ENCODE data around the gene CNNM1.

Gene CNNM1

DNA sequence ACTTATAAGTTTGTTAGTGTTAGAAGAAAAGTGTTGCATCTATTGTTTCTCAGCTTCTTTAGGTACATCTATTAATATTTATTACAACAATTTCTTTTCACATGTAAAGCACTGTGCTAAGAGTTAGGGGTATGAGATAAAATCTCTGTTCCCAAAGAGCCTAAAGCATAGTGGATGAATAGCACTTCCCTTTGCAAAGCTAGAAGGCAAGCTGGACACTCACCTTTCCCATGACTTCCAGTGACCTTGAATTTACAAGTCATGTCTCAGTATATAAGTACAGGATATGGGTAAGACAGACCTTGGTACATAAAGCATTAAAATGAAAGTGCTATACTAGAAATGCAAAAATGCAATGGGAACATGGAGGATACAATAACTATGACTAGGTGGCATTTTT, 8.7 kb downstream of the CNNM1 start:
- DNase-seq, result no peak

DNA sequence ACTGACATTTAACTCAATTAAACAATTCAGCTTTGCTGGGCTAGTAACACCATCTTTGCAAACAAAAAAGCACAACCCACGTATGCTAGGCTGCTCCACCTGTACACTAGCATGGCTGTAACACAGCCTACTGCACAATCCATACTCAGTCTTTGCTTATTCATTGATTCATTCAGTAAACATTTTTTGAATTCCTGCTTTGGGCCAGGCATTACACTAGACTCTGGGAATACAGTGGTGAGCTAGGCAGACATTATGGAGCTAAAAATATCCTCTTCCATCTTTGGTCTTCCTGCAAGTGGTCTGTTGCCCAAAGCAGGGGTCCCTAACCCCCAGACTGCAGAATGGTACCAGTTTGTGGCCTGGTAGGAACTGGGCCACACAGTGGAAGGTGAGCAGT, 9.9 kb downstream of the CNNM1 start:
- DNase-seq, result no peak

DNA sequence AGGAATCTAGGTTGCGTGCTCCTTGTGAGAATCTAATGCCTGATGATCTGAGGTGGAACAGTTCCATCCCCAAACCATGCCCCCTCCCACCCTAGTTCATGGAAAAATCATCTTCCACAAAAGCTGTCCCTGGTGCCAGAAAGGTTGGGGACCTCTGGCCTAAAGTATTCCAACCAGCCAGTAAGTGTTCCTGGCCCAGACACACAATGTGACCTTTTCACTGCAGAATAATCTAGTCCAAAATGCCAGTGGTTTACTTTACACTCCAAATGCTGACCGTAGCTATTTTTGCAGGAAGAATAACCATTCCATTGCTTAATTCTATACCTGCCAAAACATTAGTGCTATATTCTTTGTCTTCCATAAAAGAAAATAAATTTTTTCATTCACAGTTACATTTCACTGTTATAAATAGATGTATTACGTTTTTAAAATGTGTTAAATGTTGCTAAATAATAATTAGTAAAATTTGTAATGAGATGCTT, 10.4 kb downstream of the CNNM1 start:
- DNase-seq, result no peak

DNA sequence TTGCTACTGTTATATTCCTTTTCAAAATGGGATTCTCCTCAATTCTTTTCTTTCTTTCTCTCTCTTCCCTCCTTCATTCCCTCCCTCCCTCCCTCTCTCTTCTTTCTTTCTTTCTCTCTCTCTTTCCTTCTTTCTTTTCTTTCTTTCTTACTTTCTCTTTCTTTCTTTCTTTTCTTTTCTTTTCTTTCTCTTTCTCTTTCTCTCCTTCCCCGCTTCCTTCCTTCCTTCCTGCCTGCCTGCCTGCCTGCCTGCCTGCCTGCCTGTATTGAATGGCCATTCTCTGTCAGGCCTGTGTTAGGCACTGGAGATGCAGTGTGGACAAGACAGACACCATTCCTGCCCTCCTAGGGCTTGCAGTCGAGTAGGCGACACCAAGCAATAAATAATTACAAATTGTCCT, 11.5 kb downstream of the CNNM1 start:
- DNase-seq, result no peak

DNA sequence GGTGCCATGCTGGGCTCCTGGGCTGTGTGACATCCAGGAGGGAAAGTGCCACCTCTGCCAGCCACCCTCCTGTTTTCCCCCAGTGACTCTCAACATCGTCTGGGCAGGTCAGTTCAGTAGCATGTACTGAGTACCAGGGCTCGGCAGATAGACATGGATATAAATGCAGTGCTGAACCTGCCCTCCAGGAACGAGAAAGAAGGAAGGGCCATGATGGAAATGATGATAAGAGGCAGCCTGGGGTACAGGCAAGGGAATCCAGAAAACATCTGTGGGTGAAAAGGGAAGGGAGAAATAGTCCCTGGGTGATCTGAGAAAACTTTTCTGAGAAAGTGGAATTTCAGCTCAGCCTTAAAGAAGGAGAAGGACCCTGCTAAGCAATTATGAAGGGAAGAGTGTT, 12.1 kb downstream of the CNNM1 start:
- no peak for DNase-seq

DNA sequence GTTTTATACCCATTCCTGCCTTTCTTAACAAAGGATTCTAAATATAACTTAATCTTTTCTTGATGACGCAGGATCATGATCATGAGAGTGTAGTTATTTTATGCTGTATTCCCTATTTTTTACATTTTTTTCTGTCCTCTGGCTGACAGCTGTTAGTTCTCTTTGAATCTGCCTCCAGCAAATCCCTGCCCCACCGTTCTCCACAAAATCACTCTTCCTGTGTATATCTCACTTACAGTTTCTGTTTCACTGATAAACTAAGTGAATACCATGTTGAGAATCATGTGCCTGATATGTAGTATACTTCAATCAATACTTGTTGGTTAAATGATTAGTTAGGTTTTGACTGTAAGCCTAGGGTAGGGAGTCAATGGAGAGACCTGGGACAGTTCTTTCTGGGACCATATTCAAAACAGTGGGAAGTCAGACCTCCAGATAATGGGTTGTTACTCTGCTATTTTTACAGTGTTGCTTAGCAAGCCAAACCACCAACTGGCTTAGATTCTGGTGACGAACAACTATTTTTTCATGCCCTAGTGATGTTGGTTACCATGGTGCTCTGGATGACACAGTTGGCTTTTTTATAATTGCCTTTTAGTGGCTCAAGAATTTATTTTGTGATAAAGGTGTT, 12.8 kb downstream of the CNNM1 start:
- DNase-seq, result no peak

DNA sequence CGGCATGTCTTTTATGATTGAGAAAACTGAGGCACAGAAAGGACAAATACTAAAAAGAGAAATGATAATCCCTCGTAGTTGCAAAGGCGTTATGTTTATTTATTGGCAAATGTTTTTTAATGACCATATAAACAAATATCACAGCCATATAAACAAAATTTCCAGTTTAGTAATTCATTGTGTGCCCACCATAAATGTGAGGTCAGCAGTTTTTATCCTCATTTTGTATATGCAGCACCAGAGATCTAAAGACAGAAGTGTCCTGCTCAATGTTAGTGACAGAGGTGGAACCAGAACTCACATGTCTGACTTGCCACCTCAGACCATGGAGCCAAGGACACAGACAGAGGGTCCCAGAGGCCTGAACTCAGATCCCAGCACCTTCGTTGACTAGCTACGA, 14.1 kb downstream of the CNNM1 start:
- no peak for DNase-seq

DNA sequence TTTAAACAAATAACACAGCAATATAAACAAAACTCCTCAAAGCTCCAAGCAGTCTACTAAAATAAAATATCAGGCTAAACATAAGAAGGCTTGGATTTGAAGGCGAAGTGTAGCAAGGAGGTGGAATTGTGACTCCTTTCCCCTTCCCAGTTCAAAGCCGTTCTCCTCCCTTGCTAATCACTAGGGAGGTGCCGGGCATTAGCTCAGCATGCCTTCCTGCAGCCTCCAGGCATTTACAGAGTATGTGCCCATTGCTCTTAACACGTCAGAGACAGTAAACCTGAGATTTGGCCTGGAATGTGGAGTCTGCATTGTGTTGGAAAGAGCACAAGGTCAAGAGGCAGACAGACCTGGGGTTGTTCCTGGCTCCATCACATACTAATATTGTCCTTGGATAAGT, 15.6 kb downstream of the CNNM1 start:
- no peak for DNase-seq

DNA sequence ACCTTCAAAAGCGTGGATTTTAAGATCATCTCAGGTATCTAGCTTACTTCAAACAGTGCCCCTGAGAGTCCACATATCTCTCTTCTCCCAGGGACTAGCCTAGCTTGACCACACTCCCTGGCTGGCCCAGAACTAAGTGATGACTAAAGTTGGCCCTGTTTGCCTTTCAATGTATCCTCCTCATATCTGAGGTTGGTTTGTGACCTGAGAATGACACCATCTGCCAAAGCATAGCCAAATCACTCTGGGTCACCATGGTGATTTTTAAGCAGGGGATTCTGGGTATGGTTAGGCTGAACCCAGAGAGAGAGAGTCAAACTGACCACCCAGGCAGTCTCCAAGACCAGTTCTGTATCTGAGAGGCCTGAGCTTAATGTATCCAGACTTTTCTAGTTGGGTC, 16.2 kb downstream of the CNNM1 start:
- no peak for DNase-seq

DNA sequence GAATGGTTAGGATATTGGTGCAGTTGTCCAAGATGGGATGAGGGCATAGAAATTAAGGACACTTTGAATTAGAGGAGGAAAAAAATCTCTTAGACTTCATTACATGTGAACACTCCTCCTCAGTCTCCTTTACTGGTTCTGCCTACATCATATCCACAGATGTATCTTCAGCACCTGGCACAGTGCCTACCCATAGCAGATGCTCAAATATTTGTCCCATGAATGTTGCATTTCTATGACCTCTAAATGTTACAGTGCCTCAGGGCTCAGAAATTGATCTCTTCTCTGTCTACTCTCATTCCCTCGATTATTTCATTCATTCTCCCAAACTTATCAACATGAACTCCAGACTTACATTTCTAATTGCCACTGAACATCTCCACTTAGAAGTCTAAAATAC, 17.1 kb downstream of the CNNM1 start:
- DNase-seq, result no peak

DNA sequence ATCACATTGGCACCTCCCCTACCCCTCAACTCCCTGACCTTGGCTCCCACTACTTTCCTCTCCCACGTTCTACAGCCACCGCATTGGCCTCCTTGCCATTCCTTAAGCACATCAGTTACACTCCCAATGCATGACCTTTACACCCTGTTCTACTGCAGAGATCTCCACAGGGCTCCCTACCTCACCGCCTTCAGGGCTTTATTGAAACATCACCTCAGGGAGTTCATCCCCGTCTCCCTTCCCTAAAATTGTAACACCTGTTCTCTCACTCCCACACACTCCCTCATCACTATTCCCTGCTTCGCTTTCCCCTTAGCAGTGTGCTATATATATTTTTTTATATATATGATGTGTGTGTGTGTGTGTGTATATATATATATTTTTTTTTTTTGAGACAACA, 18.5 kb downstream of the CNNM1 start:
- no peak for DNase-seq

DNA sequence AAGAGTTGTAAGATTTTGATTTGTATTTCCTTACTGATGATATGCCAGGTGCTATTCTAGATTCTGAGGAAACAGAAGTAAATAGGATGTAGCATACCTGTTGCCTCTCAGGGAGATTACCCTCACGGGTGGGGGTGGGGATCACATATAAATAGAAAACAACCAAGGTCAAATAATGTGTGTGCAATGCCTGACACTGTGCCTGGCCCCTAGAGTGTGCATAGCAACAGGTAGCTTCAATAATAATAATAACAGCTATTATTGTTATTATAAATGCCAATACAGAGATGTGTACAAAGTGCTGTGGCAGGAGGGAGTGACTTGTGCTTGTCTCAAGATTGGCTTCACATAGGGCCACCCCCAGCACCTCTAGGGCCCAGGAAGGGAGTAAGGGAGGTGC, 24.0 kb downstream of the CNNM1 start:
- DNase-seq, result no peak

DNA sequence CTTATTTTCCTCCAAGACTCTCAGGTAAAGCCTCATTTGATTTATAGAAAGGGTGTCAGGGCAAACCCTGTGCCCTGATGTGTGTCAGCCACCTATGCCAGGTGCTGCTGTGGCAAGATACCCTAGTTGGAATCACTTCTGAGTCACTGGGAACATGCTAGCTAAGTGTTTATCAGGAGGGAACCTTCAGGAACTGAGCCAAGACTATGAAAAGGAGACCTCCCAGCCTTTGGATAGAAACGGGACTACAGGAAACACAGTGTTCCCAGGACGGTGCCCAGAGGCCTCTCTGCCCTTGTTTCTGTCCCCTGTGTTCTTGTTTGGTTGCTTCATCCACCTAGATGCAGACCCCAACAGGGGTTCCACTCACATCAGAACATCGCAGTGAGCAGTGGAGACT, 28.5 kb downstream of the CNNM1 start:
- DNase-seq, result no peak

DNA sequence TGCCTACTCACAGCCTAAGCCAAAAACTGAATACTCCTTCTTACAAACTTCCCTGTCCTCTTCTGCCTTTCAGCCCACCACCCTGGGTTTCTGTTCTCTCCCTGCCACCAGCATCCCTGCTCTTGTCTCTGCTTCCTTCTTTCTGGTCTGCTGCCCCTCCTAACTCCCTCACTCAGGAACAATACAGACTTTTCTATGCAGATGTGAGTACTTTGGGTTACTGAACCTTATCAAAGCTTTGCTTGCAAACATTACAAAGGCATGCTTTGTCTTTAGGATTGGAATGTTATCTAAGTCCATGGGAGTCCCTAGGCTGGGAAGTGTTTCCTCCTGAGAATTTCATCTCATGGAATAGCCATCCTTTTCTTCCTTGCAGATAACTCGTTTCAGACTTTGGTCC, 28.9 kb downstream of the CNNM1 start:
- DNase-seq, result no peak

DNA sequence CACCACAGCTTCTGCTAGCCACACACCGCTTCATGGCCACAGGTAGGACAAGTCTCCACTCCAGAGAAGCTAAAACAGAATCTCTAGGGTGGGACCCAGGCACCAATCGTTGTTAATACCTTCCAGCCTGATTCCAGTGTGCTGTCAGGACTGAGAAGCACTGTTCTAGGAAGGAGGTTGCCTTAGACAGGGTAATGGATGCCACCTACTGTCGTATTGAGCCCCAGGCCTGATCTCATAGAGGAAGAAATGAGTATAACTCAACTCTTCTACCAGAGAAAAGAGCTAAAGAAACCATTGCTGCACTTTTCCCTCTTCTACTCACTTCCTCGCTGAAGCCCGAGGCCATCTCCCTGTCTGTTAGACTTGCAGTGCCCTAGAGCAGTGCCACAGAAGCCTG, 31.8 kb downstream of the CNNM1 start:
- DNase-seq, result no peak

DNA sequence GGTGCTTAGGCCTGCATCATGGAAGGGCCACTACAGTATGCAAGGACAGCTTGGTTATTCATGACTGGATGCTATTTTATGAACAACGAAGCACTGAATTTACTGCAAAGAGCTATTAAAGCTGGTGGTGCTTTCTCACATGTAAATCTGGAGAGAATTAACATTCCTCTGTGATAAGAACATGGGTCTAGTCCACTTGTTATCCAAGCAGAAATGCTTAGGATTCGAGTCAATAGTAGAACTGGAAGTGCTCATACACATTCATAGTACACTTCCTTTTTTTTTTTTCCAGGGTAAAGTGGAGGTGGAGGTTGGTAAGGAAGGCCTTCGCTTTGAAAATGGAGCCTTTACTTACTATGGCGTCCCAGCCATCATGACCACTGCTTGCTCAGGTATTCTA, 35.0 kb downstream of the CNNM1 start:
- DNase-seq, result no peak

DNA sequence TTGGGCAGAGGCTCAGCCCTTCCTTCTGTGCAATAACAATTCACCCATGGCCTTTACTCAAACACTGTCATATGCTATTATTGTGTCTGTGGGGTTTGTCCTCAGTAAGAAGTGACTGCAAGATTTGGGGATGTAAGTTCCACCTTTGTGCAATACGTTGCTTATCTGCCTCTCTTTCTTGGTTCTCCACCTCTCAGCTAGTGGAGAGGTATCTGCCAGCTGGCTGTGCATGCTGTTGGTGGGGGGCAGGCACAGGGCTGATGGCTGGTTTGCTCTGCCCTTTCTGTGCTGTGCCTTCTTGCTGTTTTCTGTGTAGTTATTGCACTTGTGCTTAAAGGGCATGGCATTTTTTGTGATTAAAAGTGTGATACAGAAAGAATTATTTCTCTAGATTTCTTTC, 36.2 kb downstream of the CNNM1 start:
- no peak for DNase-seq

DNA sequence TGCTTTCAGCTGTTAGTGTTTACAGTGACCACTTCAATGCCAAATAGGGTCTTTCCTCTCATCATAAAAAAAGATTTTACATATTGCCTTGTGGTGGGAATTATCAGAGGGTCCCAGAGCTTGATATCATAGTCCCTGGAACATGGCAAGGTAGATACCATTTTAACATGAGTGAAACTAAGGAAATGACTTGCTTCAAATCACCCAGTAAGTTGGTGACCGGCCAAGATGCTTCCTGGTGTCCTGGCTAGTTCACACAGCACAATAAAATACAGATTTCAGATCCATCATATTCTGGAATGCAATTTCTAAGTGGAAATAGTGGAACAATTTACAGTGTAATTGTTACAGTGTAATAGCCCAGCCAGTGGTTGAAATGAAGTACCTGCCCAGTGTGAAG, 36.6 kb downstream of the CNNM1 start:
- no peak for DNase-seq

DNA sequence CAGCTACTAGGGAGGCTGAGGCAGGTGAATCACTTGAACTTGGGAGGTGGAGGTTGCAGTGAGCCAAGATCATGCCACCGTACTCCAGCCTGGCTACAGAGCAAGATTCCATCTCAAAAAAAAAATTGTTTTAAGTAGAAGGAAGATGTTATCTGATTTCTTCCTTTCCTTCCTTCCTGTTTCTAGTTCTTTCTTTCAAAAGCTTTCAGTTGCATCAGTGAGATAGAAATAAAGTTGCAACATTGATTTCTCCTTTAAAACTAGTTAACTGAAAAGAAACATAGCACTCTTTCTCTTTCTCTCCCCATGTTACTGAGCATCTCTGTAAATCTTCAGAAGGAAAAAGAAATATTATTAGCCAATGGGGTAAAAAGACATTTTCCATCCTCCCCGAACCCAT, 37.5 kb downstream of the CNNM1 start:
- DNase-seq, result no peak

DNA sequence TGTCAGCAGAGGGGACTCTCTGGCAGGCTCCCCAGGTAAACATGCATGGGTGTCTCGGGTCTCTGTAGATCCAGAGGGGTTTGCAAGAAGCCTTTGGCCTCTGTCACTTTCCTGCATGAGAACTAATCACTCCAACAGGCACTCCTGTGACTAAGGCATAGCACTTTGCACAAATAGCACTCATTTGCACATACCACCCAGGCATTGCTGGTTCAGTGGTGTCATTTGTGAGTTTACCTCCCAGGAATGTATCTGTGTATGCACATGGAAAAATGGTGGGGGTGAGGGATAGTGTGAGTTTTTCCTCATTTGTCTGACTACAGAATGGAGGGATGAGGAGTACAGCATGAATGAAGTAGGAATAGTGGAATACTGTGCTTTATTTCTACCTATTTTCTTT, 39.5 kb downstream of the CNNM1 start:
- no peak for DNase-seq

DNA sequence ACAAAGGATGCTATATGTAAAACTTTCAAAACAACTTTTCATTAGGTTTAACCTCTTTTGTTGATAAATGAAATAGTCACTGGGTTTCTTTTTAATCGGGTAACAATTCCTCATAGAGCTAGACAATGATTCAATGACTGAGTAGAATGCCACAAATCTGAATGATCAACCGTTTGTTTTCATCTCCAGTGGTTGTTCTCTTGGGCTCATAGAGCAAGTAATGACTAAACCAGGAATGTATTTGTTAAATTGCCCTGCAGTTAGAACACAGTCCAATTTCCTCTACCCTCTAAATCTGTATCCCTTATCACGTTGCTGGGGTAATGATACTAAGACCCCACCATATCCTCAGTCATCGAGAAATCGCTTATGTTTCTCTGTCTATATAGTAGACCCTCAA, 40.0 kb downstream of the CNNM1 start:
- DNase-seq, result no peak

DNA sequence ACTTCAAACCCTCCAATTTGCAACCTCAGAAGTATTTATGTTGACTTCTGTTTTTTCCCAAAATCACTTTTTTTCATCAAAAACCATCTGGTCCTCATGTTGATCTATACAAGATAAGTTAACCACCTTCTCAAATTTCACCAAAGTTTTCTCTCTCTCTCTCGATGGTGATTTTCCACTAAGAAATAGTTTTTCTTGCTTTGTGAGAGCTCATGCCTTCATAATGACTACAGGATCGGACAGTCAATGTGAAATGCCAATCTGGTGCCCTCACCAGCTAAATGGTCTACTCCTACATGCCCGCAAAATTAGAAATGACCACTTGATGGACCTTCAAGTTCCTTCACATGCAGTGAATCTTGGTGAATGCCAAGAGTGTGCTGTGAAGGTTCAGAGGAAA, 40.4 kb downstream of the CNNM1 start:
- no peak for DNase-seq

DNA sequence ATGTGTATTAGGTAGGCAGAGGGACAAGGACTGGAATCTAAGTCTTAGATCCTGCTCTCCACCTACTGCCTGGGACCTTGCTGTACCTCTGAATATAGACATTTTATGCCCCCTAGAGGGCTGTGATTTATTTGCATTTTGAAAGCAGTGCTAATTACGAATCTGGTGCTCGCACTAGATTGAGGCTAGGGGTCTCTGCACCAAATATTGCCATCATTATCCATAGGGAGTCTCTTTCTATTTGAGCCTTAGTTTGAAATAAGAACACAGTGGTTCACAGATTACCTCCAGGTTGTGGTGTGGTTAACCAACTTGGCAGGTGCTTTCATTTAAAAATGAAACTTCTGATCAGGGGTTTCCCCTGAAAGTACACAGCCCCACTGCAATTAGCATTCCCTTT, 41.8 kb downstream of the CNNM1 start:
- no peak for DNase-seq

DNA sequence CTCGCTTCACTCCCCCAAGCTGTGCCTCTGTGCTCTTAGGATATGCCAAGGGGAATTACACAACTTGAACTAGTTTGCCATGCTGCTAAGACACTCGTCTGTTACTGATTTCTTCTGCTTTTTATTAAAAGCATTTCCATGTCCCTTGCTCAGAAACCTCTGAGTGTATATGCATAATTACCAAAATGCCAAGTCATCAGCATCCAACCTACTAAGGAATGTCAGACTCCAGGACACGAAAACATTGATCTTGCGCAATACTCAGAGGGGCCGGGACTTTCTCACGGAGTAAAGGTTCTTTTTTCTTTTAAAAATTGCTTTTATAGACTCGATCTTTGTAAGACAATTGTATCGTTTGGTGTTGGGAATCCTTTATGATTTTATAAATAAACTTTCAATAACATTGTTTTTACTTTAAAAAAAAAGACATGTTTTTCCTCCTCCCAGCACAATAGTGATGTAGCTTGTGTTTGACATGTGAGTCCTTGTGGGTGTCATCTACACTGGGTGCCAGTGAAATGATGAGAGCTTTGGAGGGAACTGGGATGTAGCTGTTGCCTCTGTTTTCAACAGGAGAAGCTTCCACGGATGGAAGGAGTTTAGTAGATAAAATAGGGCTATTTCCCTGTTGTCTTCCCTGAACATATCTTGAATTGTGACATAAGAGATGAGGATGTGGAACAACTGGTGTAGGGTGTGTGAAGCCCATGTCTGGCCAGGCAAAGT, 43.6 kb downstream of the CNNM1 start:
- DNase-seq, result no peak

DNA sequence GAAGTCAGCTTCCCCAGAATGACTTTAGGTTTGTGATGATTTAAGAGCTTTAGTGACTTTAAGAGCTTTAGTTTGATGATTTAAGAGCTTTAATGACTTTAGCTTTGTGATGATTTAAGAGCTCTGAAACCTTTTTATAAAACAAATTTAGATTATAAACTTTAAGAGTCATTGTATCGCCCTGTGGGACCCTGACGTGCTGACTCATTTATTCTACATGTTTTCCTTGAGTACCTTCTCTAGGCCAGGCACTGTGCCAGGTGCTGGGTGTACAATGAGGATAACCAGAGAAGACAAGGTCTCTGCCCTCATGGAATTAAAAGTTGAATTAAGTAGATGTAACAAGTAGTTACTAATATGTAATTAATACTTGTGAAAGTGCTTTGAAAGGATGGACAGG, 45.4 kb downstream of the CNNM1 start:
- DNase-seq, result no peak
